ENCODE data around the gene ATOH8.

ATOH8 gene

DNA sequence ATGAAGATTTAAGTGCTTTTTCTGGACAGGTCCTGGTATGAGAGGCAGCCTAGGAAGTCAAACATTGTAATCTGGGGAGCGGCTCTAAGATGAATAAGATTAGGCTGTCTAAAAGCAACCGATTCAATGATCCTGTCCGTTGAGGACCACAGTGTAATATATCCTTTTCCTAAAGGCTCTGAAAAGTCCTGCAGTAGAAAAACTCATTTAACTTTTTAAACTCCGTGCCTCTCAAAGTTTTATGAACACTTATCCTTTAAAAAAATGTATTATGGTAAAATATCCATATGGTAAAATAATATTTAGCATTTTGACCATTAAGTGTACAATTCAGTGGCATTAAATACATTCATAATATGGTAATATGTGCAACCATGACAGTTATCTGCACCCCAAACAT is 39.8 kb downstream of the ATOH8 start:
- Histone ChIP-seq H3K36me3 (ENCODE audit: insufficient read depth, low read length) (no peaks in the 10 kb centered on the region), H3K4me1 (ENCODE audit: insufficient read depth, low read length) (0 out of 2 replicates have a peak, but pooled peaks cover 4% of the 10 kb centered on the region), H3K9ac (ENCODE audit: low read depth, low read length) (no peak overlapping the region), H3K9me3 (ENCODE audit: control insufficient read depth, insufficient read depth, low read length) (no peaks in the 10 kb centered on the region)

DNA sequence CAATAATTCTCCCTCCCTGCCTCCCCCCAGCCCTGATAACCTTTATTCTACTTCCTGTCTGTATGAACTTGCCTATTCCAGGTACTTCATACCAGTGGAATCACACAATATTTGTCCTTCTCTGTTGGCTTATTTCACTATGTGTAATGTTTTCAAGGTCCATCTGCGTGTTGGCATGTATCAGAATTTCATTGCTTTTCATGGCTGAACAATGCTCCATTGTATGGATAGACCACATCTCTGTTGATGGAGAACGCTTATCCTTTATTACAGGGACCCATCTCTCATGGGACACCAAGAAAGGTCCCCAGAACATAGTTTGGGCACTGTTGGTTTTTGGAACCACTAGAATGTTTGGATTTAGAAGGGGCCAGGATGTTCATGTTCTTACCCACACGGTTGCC is 40.2 kb downstream of the ATOH8 start:
- H3K36me3 ChIP-seq (ENCODE audit: insufficient read depth, low read length) = no peaks in the 10 kb centered on the region
- 0 out of 2 replicates have a peak, but pooled peaks cover 4% of the 10 kb centered on the region for H3K4me1 ChIP-seq (ENCODE audit: insufficient read depth, low read length)
- H3K9me3 ChIP-seq (ENCODE audit: control insufficient read depth, insufficient read depth, low read length) = no peaks in the 10 kb centered on the region
- no peak overlapping the region for H3K9ac ChIP-seq (ENCODE audit: low read depth, low read length)

DNA sequence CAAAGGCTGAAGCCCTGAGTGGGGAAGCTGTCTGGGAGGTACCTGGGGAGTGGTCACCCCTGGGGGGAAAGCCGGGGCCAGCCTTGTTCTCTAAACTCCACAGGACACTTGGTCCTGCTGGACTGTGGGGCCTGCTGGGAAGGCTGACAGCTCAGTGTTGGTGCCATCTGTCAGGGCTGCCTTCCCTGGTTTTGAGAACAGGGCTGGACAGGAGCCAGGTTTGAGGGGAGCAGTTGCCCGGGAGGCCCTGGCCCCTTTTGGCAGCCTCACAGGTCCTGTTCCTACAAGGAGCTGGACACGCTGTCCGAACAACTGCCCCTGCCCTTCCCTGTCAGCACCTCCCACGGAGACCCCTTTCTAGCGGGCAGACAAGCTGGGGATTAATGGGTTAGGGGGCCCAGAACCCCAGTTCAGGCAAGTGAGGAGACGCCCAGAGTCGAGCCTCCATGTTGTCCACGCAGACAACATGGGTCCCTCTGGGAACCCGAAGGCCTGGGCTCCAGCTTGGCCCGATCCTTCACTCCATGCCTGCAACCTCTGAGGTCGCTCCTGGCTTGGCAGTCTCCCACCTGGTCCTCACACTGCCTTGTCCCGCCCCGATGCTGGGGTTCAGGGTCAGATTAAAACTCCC is 40.8 kb downstream of the ATOH8 start:
- Histone ChIP-seq H3K36me3 (ENCODE audit: insufficient read depth, low read length) (no peaks in the 10 kb centered on the region), H3K9me3 (ENCODE audit: control insufficient read depth, insufficient read depth, low read length) (no peaks in the 10 kb centered on the region), H3K9ac (ENCODE audit: low read depth, low read length) (no peak overlapping the region), H3K4me1 (ENCODE audit: insufficient read depth, low read length) (0 out of 2 replicates have a peak, but pooled peaks cover 4% of the 10 kb centered on the region)

- H3K9me3 ChIP-seq (ENCODE audit: control insufficient read depth, insufficient read depth, low read length) = no peaks in the 10 kb centered on the region
- H3K4me1 ChIP-seq (ENCODE audit: insufficient read depth, low read length) = 0 out of 2 replicates have a peak, but pooled peaks cover 4% of the 10 kb centered on the region
- no peaks in the 10 kb centered on the region for H3K36me3 ChIP-seq (ENCODE audit: insufficient read depth, low read length)
- no peak overlapping the region for H3K9ac ChIP-seq (ENCODE audit: low read depth, low read length)
Observed at GRCh38 chr2:85795331-85796045, 41.7 kb downstream of the ATOH8 start.

DNA sequence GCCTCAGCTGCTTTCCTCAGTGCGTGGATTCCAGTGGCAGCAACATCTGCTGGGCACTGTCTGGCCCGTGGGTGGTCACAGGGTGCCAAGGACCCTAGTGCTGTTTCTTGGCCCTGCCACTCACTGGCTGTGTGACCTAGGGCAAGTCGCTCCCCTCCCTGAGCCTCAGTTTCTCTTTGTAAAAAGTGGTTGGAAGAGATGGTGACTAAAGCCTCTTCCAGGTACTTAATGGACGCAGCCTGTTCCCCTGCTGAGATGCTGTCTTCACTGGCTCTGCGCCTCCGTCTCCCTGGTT is 42.2 kb downstream of the ATOH8 start:
- no peaks in the 10 kb centered on the region for H3K36me3 ChIP-seq (ENCODE audit: insufficient read depth, low read length)
- H3K9me3 ChIP-seq (ENCODE audit: control insufficient read depth, insufficient read depth, low read length) = no peaks in the 10 kb centered on the region
- H3K9ac ChIP-seq (ENCODE audit: low read depth, low read length) = no peak overlapping the region
- 0 out of 2 replicates have a peak, but pooled peaks cover 4% of the 10 kb centered on the region for H3K4me1 ChIP-seq (ENCODE audit: insufficient read depth, low read length)

GRCh38 chr2:85796341-85797262 is 42.8 kb downstream of the ATOH8 start:
- H3K9me3 ChIP-seq (ENCODE audit: control insufficient read depth, insufficient read depth, low read length) = 0 out of 2 replicates have a peak, but pooled peaks cover 2% of the 10 kb centered on the region
- H3K36me3 ChIP-seq (ENCODE audit: insufficient read depth, low read length) = no peaks in the 10 kb centered on the region
- 0 out of 2 replicates have a peak, but pooled peaks cover 4% of the 10 kb centered on the region for H3K4me1 ChIP-seq (ENCODE audit: insufficient read depth, low read length)
- no peak overlapping the region for H3K9ac ChIP-seq (ENCODE audit: low read depth, low read length)

DNA sequence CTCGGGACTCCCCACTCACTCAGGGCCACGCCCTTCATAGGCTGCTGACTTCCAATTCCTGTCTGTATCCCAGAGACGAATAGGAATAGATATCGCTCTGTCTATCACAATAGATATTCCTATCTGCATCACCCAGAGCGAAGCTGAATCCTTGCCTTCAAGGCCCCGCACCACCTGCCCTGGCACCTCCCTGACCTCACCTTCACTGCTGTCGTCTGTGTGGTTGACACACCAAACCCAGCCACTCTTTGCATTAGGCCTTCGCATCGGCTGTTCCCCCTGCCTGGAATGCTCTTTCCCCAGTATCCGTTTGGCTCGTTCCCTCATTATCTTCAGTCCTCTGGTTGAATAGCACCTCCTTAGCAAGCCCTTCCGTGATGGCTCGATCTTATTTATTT is 43.5 kb downstream of the ATOH8 start:
- Histone ChIP-seq H3K36me3 (ENCODE audit: insufficient read depth, low read length) (no peaks in the 10 kb centered on the region), H3K4me1 (ENCODE audit: insufficient read depth, low read length) (0 out of 2 replicates have a peak, but pooled peaks cover 4% of the 10 kb centered on the region)

DNA sequence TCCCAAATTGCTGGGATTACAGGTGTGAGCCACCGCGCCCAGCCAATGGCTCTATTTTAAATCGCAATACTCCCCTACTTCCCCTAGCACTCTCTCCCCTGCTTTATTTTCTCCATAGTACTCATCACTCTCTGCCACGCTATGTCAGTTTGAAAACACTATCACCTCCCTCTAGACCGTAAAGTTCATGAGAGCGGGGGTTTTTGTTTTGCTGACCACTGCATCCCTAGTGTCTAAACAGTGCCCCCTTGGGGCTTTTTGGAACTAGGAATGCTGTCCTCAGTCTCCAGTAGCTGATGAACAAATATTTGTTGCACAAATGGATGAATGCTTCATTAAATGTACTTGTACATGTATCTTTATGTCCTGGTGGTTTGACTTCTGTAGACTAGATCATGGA is 44.1 kb downstream of the ATOH8 start:
- Histone ChIP-seq H3K36me3 (ENCODE audit: insufficient read depth, low read length) (no peaks in the 10 kb centered on the region), H3K9me3 (ENCODE audit: control insufficient read depth, insufficient read depth, low read length) (0 out of 2 replicates have a peak, but pooled peaks cover 2% of the 10 kb centered on the region), H3K9ac (ENCODE audit: low read depth, low read length) (no peak overlapping the region), H3K4me1 (ENCODE audit: insufficient read depth, low read length) (0 out of 2 replicates have a peak, but pooled peaks cover 4% of the 10 kb centered on the region)

More for the DNA sequence above, 43.5 kb downstream of the ATOH8 start:
- Histone ChIP-seq H3K9me3 (ENCODE audit: control insufficient read depth, insufficient read depth, low read length) (0 out of 2 replicates have a peak, but pooled peaks cover 2% of the 10 kb centered on the region), H3K9ac (ENCODE audit: low read depth, low read length) (no peak overlapping the region)

- Histone ChIP-seq H3K9ac (ENCODE audit: low read depth, low read length) (no peak overlapping the region), H3K9me3 (ENCODE audit: control insufficient read depth, insufficient read depth, low read length) (0 out of 2 replicates have a peak, but pooled peaks cover 2% of the 10 kb centered on the region), H3K4me1 (ENCODE audit: insufficient read depth, low read length) (0 out of 2 replicates have a peak, but pooled peaks cover 4% of the 10 kb centered on the region), H3K36me3 (ENCODE audit: insufficient read depth, low read length) (no peaks in the 10 kb centered on the region)
Observed at GRCh38 chr2:85799215-85799956, 45.6 kb downstream of the ATOH8 start.

GRCh38 chr2:85800586-85800985 is 46.8 kb downstream of the ATOH8 start:
- H3K9me3 ChIP-seq (ENCODE audit: control insufficient read depth, insufficient read depth, low read length) = 0 out of 2 replicates have a peak, but pooled peaks cover 2% of the 10 kb centered on the region
- no peak overlapping the region for H3K9ac ChIP-seq (ENCODE audit: low read depth, low read length)
- H3K4me1 ChIP-seq (ENCODE audit: insufficient read depth, low read length) = 0 out of 2 replicates have a peak, but pooled peaks cover 4% of the 10 kb centered on the region
- no peaks in the 10 kb centered on the region for H3K36me3 ChIP-seq (ENCODE audit: insufficient read depth, low read length)

DNA sequence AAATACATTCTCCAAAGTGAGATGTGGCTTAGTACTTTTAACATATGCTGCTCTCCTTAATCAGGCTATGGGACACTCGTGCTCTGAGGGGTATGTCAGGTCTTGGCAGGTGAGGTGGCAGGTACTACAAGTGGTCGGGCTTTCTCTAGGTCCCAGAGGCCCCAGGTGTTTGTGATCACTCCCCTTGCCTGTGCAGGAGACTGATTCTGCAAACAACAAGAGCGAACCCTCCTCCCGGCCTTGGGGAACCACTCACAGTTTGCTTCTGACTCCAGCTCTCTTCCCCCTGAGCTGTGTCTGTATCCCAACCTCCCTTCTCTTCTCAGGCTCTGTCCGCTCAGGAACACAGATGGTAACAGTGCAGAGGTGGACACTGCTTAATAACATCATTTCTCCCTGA is 48.1 kb downstream of the ATOH8 start:
- Histone ChIP-seq H3K4me1 (ENCODE audit: insufficient read depth, low read length) (no peaks in the 10 kb centered on the region), H3K36me3 (ENCODE audit: insufficient read depth, low read length) (no peaks in the 10 kb centered on the region), H3K9me3 (ENCODE audit: control insufficient read depth, insufficient read depth, low read length) (0 out of 2 replicates have a peak, but pooled peaks cover 2% of the 10 kb centered on the region), H3K9ac (ENCODE audit: low read depth, low read length) (no peak overlapping the region)

DNA sequence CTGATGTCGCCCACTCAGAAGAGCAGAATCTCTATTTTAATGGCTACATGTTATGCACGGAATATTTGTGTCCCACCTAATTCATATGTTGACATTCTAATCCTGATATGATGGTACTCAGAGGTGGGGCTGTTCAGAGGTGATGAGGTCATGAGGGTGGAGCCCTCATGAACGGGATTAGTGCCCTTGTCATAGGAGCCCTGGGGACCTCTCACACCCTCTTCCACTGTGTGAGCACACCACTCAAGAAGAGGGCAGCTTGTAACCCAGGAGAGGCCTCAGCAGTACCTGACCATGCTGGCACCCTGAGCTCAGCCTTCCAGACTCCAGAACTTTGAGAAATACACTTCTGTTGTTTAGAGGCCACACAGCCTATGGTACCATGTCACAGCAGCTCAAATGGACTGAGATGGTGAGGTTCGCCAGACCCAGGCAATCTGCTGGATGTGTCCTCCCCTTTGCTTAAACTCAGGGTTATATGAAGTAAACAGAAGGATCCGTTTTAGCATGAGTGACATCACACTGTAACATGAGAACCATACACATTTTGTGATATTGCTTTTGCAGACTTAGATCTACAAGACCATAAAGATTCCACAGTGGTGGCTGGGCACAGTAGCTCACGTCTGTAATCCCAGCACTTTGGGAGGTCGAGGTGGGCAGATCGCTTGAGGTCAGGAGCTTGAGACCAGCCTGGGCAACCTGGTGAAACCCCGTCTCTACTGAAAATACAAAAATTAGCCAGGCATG is 48.7 kb downstream of the ATOH8 start:
- Histone ChIP-seq H3K36me3 (ENCODE audit: insufficient read depth, low read length) (no peaks in the 10 kb centered on the region), H3K9ac (ENCODE audit: low read depth, low read length) (no peak overlapping the region), H3K9me3 (ENCODE audit: control insufficient read depth, insufficient read depth, low read length) (0 out of 2 replicates have a peak, but pooled peaks cover 2% of the 10 kb centered on the region), H3K4me1 (ENCODE audit: insufficient read depth, low read length) (no peaks in the 10 kb centered on the region)
